ENCODE data around the gene PGLYRP2.
"Not testable (repeated sequence)": the region's sequence is repeated elsewhere in the genome, so short reads cannot be mapped to it uniquely, and the experiment has no call there.

PGLYRP2 gene, protein sequence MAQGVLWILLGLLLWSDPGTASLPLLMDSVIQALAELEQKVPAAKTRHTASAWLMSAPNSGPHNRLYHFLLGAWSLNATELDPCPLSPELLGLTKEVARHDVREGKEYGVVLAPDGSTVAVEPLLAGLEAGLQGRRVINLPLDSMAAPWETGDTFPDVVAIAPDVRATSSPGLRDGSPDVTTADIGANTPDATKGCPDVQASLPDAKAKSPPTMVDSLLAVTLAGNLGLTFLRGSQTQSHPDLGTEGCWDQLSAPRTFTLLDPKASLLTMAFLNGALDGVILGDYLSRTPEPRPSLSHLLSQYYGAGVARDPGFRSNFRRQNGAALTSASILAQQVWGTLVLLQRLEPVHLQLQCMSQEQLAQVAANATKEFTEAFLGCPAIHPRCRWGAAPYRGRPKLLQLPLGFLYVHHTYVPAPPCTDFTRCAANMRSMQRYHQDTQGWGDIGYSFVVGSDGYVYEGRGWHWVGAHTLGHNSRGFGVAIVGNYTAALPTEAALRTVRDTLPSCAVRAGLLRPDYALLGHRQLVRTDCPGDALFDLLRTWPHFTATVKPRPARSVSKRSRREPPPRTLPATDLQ

DNA sequence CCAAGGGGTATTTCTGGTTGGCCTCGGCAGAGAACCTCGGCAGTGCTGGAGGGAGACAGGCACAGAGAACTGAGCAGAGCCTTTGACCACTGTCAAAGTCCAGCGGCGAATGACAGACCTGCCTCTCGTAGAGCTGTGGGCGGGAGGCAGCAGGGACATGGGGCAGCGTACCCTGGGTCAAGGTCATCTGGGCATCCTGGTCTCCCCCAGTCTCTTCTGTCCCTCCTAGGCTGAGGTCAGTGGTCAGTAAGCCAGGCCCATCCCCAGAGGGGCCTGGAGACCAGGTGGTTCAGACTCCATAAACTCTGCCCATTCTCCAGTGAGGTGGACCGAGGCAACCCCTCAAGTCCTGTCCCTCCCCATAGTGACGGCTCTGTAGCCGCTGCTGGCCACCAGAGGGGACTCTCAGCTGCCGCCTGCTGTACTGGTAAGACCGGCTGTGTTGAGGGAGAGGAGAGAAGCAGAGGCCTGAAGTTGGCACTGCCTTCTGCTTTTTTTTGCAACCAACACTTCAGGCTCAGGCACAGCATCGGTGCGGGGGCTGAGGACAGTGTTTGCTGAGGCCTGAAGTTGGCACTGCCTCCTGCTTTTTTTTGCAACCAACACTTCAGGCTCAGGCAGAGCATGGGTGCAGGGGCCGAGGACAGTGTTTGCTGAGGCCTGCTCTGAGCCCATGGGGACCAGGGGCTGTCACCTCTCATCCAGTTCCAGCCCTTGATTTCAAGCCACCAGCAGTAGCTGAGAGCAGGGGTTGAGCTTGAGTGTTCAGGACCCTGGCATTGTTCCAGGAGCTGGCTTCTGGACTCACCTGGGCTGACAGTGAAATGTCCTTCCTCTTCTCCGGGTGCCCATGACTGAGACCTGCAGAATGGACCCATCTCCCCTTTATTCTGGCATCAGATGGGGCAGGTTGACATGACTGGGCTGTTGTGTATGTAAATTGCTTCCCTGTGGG is at the start of gene PGLYRP2:
TSS of gene PGLYRP2 (minus strand) at position 111 of the 955 bp plus-strand sequence. CDS start 130 bp downstream, outside the sequence.
- DNase-seq: no peak

DNA sequence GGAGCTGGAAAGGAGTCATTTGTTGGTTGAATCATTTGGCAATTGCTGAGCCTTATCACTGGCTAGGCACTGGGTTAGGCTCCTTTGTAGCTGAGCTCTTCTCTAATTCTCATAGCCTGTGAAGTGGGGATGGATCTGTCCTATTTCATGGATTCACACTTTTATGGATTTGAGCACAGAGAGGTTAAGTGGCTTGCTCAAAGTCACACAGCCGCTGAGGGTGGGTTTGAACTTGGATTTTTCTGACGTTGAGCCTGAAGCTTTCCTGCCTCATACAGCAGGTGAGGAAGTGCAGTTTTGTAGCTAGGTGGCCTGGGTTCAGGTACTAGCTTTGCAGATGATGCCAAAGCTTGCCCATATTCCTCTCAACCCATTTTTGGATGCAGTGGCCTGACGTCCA is 48.4 kb upstream of the PGLYRP2 start:
- DNase-seq: no peak

DNA sequence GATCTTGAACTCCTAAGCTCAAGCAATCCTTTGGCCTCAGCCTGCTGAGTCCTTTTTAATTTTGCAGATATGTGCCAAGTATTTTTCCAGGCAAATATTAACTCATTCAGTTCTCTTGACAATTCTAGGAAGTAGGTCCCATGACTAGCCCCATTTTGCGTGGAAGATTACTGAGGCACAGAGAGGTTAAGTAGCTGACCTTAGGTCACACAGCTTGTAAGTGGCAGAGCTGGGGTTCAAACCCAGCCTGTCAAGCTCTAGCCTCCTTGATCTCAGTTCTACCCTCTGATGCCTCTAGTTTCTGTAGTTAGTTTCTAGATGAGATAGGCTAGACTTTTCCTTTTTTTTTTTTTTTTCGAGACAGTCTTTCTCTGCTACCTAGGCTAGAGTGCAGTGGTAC is 47.1 kb upstream of the PGLYRP2 start:
- DNase-seq: no peak

DNA sequence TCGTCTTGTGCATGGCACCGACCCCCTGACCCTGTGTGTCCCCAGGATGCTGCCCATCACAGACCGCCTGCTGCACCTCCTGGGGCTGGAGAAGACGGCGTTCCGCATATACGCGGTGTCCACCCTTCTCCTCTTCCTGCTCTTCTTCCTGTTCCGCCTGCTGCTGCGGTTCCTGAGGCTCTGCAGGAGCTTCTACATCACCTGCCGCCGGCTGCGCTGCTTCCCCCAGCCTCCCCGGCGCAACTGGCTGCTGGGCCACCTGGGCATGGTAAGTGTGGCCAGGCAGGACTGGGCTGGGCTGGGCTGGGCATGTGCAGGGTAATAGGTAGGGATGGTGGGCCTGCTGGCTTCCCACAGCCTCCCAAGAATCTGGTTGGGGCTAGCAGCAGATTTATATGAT is 46.0 kb upstream of the PGLYRP2 start:
- no peak for DNase-seq

DNA sequence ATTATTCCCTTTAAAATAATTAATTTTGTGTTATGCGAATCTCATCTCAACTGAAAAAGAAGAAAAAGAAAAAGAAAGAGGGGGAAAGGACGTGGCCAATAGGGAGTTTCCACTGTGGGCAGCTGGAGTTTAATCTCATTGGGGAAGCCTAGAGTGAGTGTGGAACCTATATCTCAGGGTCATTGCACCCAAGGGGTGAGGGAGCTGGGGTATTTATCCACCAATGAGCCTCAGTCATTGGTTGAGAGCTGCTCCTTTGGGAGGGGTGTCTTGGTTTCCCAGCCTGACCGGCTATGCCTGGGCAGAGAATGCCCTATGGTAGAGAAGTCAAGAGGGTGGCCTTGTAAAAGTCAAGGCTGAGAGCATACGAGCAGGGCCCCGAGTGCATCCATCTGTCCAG is 45.5 kb upstream of the PGLYRP2 start:
- DNase-seq: no peak

DNA sequence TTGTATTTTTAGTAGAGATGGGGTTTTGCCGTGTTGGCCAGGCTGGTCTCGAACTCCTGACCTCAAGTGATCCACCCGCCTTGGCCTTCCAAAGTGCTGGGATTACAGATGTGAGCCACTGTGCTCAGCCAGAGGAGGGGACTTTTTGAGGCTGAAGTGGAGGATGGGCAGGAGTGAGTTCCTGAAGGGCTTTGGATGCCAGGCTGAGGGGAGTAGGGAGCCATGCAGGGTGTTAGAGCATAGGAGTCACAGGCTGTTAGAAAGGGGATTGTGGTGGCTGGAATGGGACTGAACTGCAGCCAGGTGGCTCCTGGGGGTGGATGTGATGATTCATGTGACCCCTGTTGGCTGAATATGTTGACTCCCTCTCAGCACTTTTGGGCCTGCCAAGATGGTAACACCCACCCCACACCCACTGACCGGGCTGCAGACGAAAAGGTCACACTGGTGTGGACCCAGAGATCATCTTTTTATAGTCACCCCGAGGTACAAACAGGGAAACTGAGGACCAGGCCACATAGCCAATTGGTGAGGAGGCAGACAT is 40.2 kb upstream of the PGLYRP2 start:
- no peak for DNase-seq

DNA sequence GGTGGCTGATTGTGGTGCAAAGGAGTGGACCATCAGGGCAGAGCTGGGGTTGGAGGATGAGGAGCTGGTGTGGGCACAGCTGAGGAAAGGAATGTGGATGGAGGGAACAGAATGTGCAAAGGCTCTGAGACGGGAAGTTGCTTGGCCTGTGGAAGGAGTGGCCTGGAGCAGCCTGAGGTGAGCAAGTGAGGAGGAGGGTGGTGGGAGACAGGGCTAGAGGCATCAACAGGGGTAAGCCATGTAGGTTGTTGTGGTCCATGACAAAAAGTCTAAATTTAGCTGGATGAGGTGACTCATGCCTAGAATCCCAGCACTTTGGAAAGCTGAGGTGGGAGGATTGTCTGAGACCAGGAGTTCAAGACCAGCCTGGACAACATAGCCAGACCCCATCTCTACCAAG is 38.5 kb upstream of the PGLYRP2 start:
- no peak for DNase-seq

DNA sequence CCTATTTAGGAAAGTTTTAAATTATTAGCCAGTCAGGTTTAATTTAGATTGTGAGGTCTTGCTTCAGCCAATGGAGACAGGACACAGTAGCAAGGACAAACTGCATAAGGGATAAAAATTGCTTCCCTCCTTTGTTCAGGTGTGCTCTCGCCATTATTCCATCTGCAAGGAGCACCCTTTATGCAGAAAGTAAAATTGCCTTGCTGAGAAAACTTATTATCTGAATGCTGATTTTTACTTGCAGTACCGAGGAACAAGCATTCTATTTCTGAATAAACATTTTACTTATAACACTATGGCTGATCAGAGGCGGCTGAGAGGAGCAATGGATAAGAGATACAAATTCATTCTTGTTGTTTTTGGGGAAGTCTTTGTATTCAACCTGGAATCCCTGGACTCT is 37.1 kb upstream of the PGLYRP2 start:
- no peak for DNase-seq

DNA sequence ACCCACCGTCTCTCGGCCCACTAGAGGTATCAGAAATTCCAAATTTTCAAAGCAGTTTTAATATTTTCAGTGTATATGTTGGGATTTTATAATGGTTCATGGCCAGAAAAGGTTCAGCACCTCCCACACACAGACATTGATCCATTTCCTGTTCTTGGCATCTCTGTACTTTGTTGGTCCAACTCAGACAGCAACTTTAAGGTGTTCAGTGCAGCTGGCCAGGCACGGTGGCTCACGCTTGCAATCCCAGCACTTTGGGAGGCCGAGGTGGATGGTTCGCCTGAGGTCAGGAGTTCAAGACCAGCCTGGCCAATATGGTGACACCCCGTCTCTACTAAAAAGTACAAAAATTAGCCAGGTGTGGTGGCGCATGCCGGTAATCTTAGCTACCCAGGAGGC is 35.9 kb upstream of the PGLYRP2 start:
- not testable (repeated sequence) for DNase-seq

DNA sequence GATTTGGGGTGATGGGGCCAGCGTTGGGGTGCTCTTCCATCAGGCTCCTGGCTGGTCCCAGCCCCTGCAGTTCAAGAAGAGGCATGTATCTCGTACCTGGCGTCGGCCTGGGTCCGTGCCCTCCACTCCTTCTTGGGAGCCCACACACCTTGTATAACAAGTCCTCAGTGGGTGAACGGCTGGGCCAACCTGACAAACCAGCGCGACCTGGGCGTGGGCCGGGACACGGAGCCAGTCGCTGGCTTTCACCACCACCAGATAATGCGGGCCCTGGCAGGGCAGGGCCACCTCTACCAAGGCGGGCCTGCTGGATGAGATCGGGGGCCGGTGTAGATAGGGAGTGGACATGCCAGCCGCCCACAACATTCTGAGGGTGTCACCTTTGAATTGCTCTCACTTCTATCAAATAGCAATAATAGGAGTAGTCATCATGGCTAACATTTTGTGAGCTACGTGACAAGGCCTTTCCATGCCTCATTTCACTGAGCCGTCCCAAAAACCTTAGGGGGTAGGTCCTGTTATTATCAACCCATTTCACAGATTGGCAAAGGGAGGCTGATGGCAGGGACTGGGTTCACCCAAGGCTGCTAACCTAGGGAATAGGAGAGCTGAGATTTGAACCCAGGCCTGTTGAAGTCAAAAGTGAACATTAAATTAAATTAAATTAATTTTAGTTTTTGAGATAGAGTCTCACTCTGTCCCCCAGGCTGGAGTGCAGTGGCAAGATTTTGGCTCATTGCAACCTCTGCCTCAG is 32.5 kb upstream of the PGLYRP2 start:
- DNase-seq: no peak

DNA sequence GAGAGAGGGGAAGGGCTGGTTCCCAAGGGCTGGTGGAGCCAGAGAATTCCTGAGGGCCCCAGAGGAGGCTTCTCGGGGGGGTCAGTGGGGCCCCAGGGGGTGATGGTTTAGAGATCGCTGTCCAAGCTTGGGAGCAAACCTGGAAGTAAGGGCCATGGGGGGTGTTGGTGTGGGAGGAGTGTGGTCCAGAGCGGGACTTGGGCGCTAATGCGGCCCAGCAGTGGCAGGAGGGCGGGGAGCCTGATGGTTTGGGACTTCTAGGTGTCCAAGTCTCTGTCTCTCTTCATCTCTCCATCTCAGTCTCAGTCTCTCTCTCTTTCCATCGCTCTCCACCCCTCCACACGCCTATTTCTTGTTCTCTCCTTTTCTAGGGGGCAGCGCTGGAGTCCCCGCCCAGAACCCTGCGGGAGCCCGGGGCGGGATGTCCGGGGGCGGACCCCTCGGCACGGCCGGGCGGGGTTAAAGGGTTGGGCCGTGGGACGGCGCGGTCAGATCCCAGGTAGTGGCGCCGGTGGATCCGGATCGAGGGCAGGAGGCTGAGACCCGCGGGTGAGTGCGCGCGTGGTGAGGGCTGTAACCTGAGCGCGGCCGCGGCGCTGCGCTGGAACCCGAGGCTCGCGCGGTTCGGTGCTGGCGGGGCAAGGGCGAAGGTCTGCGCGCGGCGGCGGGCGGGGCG is 28.9 kb upstream of the PGLYRP2 start, which contains the start of gene CYP4F22:
TSS of gene CYP4F22 (plus strand) at position 491 of the 676 bp plus-strand sequence. CDS start 16,812 bp downstream, outside the sequence.
- peak; percentile 43 for DNase-seq

DNA sequence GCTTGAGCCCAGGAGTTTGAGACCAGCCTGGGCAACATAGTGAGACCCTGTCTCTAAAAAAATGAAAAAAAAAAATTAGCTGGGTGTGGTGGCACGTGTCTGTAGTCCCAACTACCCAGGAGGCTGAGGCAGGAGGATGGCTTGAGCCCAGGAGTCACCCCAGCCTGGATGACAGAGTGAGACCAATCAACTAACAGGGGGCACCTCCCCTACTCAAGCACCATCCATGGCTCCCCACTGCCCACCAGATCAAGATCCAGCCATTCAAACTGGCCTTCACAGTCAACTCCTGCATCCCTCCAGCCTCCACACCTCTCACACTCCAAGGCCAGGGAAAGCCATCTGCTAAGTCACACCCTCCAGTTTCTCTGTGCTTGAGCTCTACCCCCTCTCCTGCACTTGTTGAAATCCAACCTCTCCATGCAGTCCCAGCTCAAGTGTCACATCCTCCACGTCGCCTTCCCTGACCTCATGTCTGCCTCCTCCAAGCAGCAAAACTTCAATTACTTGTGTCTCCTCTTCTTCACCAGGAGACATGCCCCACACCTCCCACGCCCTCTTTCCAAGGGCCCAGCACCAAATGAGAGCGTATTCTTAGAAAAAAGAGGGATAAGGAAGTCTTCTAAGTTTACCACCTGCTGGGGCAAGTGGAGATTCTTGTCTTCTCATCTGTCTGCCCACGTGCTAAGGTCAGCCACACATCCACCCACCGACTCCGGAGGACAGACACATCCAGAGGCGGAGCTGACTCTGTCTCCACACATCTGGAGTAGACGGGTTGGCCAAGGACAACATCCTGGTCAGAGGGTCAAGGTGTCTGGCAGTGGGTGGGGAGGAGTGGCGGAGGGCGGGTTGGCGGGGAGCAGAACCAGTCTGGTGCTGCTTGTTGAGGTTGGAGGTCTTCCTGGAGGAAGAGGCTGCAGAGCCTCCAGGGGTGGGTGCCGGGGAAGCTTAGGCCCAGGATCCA is 28.1 kb upstream of the PGLYRP2 start:
- no peak for DNase-seq

DNA sequence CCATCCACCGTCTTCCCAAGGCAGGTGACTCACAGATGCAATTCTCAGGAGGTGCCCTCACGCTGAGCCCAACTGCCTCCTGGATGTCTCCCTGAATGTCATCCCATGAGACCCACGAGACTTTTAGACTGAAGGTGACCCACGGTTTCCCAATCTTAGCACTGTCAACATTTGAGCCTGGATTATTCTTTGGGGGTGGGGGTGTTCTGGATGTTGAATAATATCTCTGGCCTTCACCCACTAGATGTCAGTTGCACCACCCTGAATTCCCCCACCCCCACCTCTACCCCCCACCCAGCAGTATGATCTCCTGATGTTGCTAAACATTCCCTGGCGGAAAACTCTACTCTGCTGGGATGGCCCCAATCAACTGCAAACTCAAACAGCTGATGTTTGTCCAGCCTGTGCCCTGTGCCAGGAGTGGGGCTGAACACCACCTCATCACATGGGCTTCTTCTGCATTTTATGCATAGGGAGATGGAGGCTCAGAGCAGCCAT is 26.8 kb upstream of the PGLYRP2 start:
- DNase-seq: no peak

DNA sequence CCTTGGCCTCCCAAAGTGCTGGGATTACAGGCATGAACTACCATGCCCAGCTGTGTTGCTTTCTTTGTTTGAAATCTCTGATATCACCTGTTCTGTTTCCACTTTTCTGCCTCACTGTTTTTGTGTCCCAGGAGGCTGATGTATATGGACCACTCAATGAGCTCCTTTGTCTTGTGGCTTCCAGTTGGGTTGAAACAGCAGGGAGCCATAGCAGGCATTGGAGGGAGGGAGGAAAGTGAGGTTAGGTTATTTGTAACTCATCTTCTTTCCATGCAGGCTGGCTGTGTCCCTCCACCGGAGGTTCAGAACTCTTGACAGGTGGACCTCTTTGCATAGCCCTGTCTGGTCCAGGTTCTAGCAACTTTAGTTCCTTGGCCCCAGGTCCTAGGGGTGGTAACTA is 23.0 kb upstream of the PGLYRP2 start:
- no peak for DNase-seq

DNA sequence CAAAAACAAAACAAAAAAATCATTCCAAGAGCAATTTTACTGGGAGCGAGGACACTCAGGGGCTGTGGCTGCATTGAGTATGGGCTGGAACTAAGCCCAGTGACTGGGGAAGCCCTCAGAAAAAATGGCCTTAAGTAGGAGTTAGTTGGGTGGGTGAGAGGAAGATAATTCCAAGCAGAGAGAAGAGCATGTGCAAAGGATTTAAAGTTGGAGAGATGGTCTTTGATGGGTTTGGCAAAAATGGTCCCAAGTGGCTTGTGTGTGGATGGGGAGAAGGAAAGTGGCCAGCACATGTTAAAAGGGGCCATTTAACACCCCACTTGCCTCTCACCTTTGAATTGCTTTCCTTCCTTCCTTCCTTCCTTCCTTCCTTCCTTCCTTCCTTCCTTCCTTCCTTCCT is 22.3 kb upstream of the PGLYRP2 start:
- DNase-seq: no peak

DNA sequence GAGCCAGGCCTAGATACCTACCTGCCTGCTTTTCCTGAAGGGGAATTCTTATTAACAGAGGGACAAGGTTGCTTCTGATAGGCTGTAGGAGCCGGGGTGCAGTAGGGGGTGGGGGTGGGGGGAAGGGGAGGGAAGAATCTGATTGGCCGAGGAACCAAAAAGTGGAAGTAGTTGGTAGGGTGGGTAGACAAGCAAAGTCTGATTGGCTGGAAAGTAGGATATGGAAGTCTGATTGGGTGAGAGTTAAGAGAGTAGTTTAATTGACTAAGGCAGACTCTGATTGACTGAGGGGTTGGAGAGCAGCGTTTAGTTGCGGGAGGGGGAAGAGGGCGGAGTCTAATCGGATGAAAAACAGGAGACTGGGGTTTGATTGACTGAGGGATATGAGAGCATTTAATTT is 19.6 kb upstream of the PGLYRP2 start:
- no peak for DNase-seq

DNA sequence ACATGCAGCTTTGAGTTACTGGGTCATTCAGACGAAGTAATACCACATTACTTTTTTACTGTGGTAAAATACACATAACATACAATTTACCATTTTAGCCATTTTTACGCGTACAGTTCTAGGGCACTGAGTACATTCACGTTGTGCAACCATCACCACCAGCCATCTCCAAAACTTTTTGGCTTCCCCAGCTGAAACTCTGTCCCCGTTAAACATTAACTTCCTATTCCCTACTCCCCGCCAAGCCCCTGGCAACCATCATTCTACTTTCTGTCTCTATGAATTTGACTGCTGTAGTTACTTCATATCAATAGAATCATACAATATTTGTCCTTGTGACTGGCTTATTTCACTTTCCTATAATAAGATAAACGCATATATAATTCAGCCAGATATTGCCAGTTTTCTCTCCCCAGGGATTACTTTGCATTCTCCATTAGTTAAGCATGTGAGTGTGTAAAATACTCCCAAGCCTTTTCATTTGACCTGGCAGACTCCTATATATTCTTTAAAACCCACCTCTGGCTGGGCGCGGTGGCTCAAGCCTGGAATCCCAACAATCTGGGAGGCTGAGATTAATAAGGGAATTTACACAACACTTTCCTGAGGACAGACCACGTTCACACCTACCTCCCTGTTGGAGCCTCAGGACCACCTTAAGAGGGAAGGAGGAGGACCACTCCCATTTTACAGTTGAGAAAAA is 19.0 kb upstream of the PGLYRP2 start:
- DNase-seq: no peak

DNA sequence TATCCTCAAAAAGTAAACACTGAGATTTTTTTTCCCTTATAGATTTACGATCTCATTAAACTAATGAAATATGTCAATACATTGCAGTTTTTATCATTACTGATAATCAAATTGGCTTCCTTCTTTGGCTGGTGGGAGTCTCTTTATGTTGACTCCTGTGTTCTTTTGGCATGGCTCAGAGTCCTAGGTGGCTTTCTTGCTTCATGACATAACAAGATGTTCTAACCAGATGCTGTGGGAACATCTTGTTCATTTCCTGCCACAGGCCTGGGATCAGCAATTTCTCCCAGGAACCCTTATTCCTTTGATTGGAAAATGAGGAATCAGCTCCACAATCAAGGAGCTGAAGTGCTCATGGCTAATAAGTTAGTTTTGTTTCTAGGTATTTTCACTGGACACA is 15.8 kb upstream of the PGLYRP2 start:
- DNase-seq: no peak

DNA sequence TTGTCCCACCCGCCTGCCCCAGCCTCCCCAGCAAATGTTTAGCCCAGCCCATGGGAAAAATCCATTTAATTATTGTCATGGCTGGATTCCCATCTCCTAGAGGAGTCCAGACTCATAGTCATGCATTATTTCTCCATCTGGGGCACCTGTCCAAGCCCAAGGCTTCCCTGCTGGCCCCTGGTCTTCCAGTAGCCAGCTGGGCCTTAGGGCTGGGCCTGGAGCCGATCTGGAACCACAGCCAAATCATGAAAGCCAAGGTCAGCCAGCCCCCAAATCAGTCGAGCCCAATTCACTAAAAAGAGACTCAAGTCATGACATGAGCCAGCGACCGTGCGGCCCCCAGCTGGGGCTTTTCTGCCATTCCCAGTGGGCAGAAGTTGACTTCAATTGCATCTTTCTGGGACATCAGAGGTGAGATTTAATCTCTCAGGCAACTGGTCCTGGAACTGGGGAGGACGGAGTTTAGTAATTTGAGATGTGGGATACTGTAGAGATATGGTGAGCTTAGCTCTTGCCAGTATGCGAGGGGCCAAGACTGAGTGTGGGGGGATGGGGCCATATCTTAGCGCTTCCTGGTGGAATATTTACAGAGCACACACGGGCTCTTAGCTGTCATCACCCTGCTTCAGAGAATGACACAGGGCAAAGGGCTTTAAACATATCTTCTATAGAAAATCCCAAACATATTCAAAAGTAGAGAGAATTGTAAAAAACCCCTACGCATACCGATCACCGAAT is 9.4 kb upstream of the PGLYRP2 start:
- DNase-seq: no peak

Data from stimulated activated CD4-positive, alpha-beta T cell treated with anti-CD3 and anti-CD28 coated beads, Interleukin-15, amount 100 ng/mL, for 24 hours (primary cell).